Liver (tissue), 9 donors: ENCODE measurements around the gene C4A. TPM values are rescaled to one million over a fixed set of nuclear protein-coding genes. Genes with fewer than 3 reads are reported as not detected.
A peak's percentile ranks its signal among the peaks of the same experiment; 100 is the strongest.
"Not testable (repeated sequence)": the region's sequence is repeated elsewhere in the genome, so short reads cannot be mapped to it uniquely, and the experiment has no call there.

Experiments
- DNase-seq: peaks from one replicate; pipeline ENCODE4 v3.0.0-alpha.2; 2017; ENCODE audit warnings: low spot score
- H3K27ac ChIP-seq, 2 donors: one replicate each; pipeline ENCODE4 v1.7.0; 2013; ENCODE audit warnings: inconsistent platforms in 2 of 2, low read length in 2 of 2, control low read depth in 1 of 2, low read depth in 1 of 2, mild to moderate bottlenecking in 1 of 2
- H3K27me3 ChIP-seq, 4 donors: one replicate each; pipeline versions ENCODE4 v1.6.1 to v1.7.0; 2013; ENCODE audit warnings: low read length in 3 of 4, inconsistent platforms in 1 of 4, mild to moderate bottlenecking in 1 of 4, moderate library complexity in 1 of 4; ENCODE audit not compliant: control insufficient read depth in 4 of 4, insufficient read depth in 4 of 4
- H3K36me3 ChIP-seq, 4 donors: one replicate each; pipeline versions ENCODE4 v1.6.1 to v1.7.0; 2013; ENCODE audit warnings: low read length in 3 of 4, mild to moderate bottlenecking in 3 of 4, low read depth in 1 of 4, moderate library complexity in 1 of 4; ENCODE audit not compliant: control insufficient read depth in 4 of 4, insufficient read depth in 3 of 4
- H3K4me1 ChIP-seq, 4 donors: one replicate each; pipeline versions ENCODE4 v1.6.1 to v1.7.0; 2013; ENCODE audit warnings: low read length in 3 of 4, mild to moderate bottlenecking in 3 of 4, moderate library complexity in 1 of 4; ENCODE audit not compliant: control insufficient read depth in 4 of 4, insufficient read depth in 4 of 4
- H3K4me3 ChIP-seq, 3 donors: one replicate each; pipeline versions ENCODE4 v1.6.1 to v1.7.0; 2013; ENCODE audit warnings: low read length in 3 of 3, control low read depth in 1 of 3, low read depth in 1 of 3, mild to moderate bottlenecking in 1 of 3
- H3K9ac ChIP-seq, 2 donors: one replicate each; pipeline ENCODE4 v1.7.0; 2013; ENCODE audit warnings: low read length in 2 of 2, mild to moderate bottlenecking in 2 of 2, moderate library complexity in 2 of 2, control low read depth in 1 of 2, low read depth in 1 of 2
- H3K9me3 ChIP-seq, 4 donors: one replicate each; pipeline versions ENCODE4 v1.6.1 to v1.7.0; 2013; ENCODE audit warnings: low read length in 3 of 4; ENCODE audit not compliant: control insufficient read depth in 4 of 4
- ATF3 ChIP-seq: IDR thresholded peaks from 2 replicates; pipeline ENCODE4 v1.6.1; 2016; ENCODE audit warnings: antibody characterized with exemption
- CTCF ChIP-seq: fragments of 150-350 bp; IDR thresholded peaks from 2 replicates; pipeline ENCODE4 v1.5.1; 2017; ENCODE audit warnings: improper control_type of control experiment, low read depth, low read length; ENCODE audit not compliant: missing input control
- EGR1 ChIP-seq, 2 donors: IDR thresholded peaks; 2 replicates each; pipeline ENCODE4 v1.6.1; 2016 to 2018; ENCODE audit warnings: antibody characterized with exemption in 2 of 2, low read depth in 2 of 2
- FOXA2 ChIP-seq: IDR thresholded peaks from 2 replicates; pipeline ENCODE4 v1.6.1; 2016; ENCODE audit warnings: antibody characterized with exemption
- GABPA ChIP-seq, 2 donors: IDR thresholded peaks in 1 of 2; conservative IDR thresholded peaks in 1 of 2; 2 replicates each; pipeline ENCODE4 v1.6.1; 2016; ENCODE audit warnings: antibody characterized with exemption in 2 of 2, mild to moderate bottlenecking in 1 of 2, moderate library complexity in 1 of 2
- HNF4A ChIP-seq, 2 donors: conservative IDR thresholded peaks; 2 replicates each; pipeline ENCODE4 v1.6.1; 2016; ENCODE audit warnings: antibody characterized with exemption in 2 of 2, mild to moderate bottlenecking in 2 of 2
- JUND ChIP-seq, 2 donors: IDR thresholded peaks; 2 replicates each; pipeline ENCODE4 v1.6.1; 2016; ENCODE audit warnings: antibody characterized with exemption in 2 of 2
- MAX ChIP-seq: IDR thresholded peaks from 2 replicates; pipeline ENCODE4 v1.6.1; 2016; ENCODE audit warnings: antibody characterized with exemption
- NR2F2 ChIP-seq: IDR thresholded peaks from 2 replicates; pipeline ENCODE4 v1.6.1; 2016; ENCODE audit warnings: antibody characterized with exemption
- RAD21 ChIP-seq, 2 donors: IDR thresholded peaks; 2 replicates each; pipeline ENCODE4 v1.6.1; 2016; ENCODE audit warnings: antibody characterized with exemption in 2 of 2, mild to moderate bottlenecking in 2 of 2
- REST ChIP-seq: IDR thresholded peaks from 2 replicates; pipeline ENCODE4 v1.6.1; 2016; ENCODE audit warnings: antibody characterized with exemption, mild to moderate bottlenecking
- RXRA ChIP-seq, 2 donors: IDR thresholded peaks; 2 replicates each; pipeline ENCODE4 v1.6.1; 2017 to 2018; ENCODE audit warnings: antibody characterized with exemption in 2 of 2, mild to moderate bottlenecking in 1 of 2
- SP1 ChIP-seq: IDR thresholded peaks from 2 replicates; pipeline ENCODE4 v1.6.1; 2018; ENCODE audit warnings: antibody characterized with exemption, mild to moderate bottlenecking
- TAF1 ChIP-seq: conservative IDR thresholded peaks from 2 replicates; pipeline ENCODE4 v1.6.1; 2016; ENCODE audit warnings: antibody characterized with exemption, mild to moderate bottlenecking
- YY1 ChIP-seq: IDR thresholded peaks from 2 replicates; pipeline ENCODE4 v1.6.1; 2016; ENCODE audit warnings: antibody characterized with exemption, mild to moderate bottlenecking
- ZBTB33 ChIP-seq: IDR thresholded peaks from 2 replicates; pipeline ENCODE4 v1.6.1; 2016; ENCODE audit warnings: antibody characterized with exemption
- WGBS: extraction: QIAGEN DNeasy Blood & Tissue Kit; methylation state at CpG from one replicate; pipeline ENCODE4 v1.1.7; 2013; 5-methylcytosine and 5-hydroxymethylcytosine counted together
- polyA plus RNA-seq, 2 donors: library from polyadenylated mRNA; stranded (reverse) in 1 of 2; unstranded in 1 of 2; fragments of 200-250 nt in 1 of 2; fragments of >200 nt in 1 of 2; fragmentation: Nextera tagmentation in 1 of 2; extraction: Ambion mirVana in 1 of 2; gene quantifications; one replicate each; pipeline versions ENCODE4 v1.2.1 to v1.2.3, GENCODE V29; 2013 to 2015
- total RNA-seq, 2 donors: library from RNA; depleted of rRNA; stranded (reverse); fragments of >200 nt; gene quantifications; one replicate each; pipeline ENCODE4 v1.2.3, GENCODE V29; 2014
- donor health status: healthy.
- donor health status: healthy.
- donor health status: healthy.
- donor health status: healthy.
- donor health status: healthy.

Gene C4A
- total and polyA plus RNA-seq, 4 donors: 410 to 2,903 (median 1,534) TPM

GRCh38 chr6:31972709-31973350 lies 9.0 kb upstream of the C4A start:
- no peak for TF ChIP-seq ATF3
- no peak for TF ChIP-seq HNF4A (conservative IDR thresholded peaks at IDR 0.05)
- TF ChIP-seq JUND (IDR thresholded peaks at IDR 0.05): no peak
- TF ChIP-seq CTCF: no peak
- TF ChIP-seq EGR1 (IDR thresholded peaks at IDR 0.05; ENCODE audit: low read depth in 2 of 2): no peak
- TF ChIP-seq ZBTB33: no peak
- no peak for TF ChIP-seq MAX
- TF ChIP-seq YY1: no peak
- no peak for TF ChIP-seq GABPA (IDR thresholded peaks at IDR 0.05 in 1 of 2, conservative IDR thresholded peaks at IDR 0.05 in 1 of 2)
- no peak for TF ChIP-seq SP1
- no peak for TF ChIP-seq NR2F2
- no peak for TF ChIP-seq RAD21 (IDR thresholded peaks at IDR 0.05)
- TF ChIP-seq TAF1: no peak
- TF ChIP-seq RXRA (IDR thresholded peaks at IDR 0.05): no peak
- TF ChIP-seq REST: no peak
- no peak for TF ChIP-seq FOXA2
- Histone ChIP-seq H3K9me3 (no peaks in the 10 kb centered on the region), H3K36me3 (peaks cover 6 to 27% (median 12%) of the 10 kb centered on the region in 4 donors), H3K9ac (peak overlapping the region; percentile 69 to 82), H3K27ac (peak overlapping the region; percentile 98 to 99), H3K27me3 (no peaks in the 10 kb centered on the region), H3K4me1 (peaks cover 6 to 34% (median 29%) of the 10 kb centered on the region in 4 donors), H3K4me3 (peak overlapping the region; percentile 69 to 93 (median 78))
- 12% methylated on average over 19 of the region's 19 CpGs for WGBS
- DNase-seq: no peak

- H3K9me3 ChIP-seq, H3K27ac ChIP-seq, DNase-seq, H3K36me3 ChIP-seq, H3K4me3 ChIP-seq, H3K9ac ChIP-seq, H3K27me3 ChIP-seq: not testable (repeated sequence)
- H3K4me1 ChIP-seq: peaks cover 11 to 45% (median 36%) of the 10 kb centered on the region in 4 donors
- WGBS: 94% methylated on average over 30 of the region's 30 CpGs
These were observed 5.8 kb upstream of the C4A start for GRCh38 chr6:31976065-31976464.
